Neural progenitor cell (in vitro differentiated cells): ENCODE results near the gene VAMP2.
A peak's percentile ranks its signal among the peaks of the same experiment; 100 is the strongest.

Experiments
- CTCF ChIP-seq: fragments of 200-600 bp; sonication (generic); IDR thresholded peaks from 2 replicates; pipeline ENCODE4 v1.5.1; 2017; ENCODE audit warnings: antibody characterized with exemption, mild to moderate bottlenecking
- EZH2 ChIP-seq: fragments of 200-600 bp; sonication (generic); IDR thresholded peaks from 2 replicates; pipeline ENCODE4 v1.6.1; 2017; ENCODE audit warnings: antibody characterized with exemption, mild to moderate bottlenecking, moderate library complexity
- EZH2phosphoT487 ChIP-seq: fragments of 200-600 bp; sonication (generic); IDR thresholded peaks from 2 replicates; pipeline ENCODE4 v1.6.1; 2017; ENCODE audit warnings: antibody characterized with exemption

- TF ChIP-seq CTCF = no peak
- peak; percentile 54 for TF ChIP-seq EZH2phosphoT487
- TF ChIP-seq EZH2 = peak; percentile 55
These were observed 38.9 kb downstream of the VAMP2 start, which contains the start of gene HES7 for GRCh38 chr17:8123695-8124349.
